ENCODE measurements around the gene SLIT3.

The SLIT3 gene

DNA sequence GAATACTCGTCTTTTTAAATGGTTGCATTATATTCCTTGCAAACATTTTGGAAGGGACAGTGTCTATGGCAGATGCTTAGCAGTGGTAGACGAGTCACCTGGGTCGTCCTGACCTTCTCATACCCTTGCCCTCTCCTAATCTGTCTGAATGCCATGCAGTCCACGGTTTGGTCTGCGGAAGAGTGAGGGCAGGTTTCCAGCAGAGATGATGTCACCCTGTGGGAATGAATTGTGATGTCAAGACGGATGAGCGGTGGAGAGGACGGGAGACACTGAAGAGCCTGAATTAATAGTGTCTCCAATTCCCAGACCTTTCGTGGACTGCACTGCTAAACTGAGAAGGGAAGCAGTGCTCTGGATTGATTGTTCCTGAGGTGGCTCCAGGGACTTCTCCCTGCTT, 392.7 kb downstream of the SLIT3 start:
- no peak for DNase-seq

DNA sequence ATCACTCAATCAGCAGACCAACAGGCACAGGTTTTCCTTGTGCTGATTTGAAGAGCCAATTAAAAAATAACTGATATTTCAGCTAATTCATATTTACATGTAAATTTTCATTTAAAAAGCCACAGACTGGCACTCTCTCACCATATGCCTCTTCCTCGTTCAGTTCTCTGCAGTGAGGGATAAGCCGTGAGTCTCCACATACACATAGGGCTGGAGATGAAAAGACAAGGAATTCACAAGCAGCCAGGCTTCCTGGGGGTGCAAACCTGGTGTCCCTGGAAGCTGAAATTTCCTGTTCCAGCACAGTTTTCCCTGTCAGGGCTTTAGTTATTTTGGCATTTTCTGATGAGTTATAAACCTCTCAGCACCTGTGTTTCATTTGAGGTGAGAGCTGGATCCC, 397.9 kb downstream of the SLIT3 start:
- no peak for DNase-seq

DNA sequence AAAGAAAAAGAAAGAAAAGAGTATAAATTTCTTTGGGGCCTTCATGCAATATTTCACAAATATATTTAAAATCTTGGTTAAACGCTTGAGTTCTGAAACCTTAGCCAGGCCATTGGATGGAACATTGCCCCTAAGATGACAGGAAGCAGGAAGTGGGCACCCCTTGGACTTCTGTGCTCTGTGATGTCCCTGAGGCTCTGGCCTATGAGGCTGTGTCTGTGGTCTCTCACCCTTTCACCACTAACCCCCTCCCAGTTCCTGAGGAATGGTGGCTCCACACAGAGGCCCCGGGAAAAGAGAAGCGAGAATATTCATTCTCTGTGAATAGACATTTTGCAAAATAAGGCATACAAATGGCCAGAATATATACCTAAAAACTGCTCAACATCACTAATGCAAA, 401.3 kb downstream of the SLIT3 start:
- no peak for DNase-seq

DNA sequence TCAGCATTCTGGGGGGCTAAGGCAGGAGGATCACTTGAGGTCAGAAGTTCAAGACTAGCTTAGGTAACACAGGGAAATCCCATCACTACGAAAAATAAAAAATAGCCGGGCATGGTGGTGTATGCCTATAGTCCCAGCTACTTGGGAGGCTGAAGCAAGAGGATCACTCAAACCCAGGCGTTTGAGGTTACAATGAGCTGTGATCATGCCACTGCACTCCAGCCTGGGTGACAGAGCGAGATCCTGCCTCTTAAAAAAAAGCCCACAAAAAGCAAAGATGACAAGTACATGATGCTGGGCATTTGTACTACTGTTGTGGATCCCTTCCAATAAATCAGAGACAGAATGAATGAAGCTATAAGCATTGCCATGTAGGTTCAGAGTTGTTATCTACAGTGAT, 401.7 kb downstream of the SLIT3 start:
- no peak for DNase-seq

DNA sequence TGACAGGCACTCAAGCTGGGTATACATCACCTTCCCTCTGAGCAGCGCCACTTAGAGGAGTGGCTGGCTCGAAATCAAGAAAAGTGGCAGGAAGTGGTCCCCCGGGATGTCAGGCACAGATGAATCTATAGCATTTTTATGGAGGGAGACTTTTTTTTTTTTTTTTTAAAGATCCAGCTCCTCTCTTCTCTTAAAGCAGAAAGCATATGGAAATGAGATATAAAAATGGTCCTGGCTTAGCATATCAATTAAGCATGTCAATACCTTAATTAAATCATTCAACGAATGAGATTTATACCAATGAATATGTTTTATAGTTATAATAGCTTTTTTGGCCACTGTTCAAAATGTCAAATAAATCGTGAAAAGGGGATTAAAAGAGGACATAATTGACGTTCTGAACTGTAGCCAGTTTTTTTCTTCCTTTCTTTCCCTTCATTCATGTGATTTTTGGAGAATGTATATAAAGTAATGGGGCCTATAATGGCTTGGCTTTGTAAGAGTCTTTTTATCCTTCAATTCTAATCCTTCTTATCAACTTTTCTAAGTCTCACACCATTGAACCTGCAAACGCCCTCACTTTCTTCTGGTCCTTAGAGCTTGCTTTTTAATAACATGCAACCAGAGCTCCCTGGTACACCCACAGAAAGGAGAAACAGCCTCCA, 402.6 kb downstream of the SLIT3 start:
- no peak for DNase-seq

DNA sequence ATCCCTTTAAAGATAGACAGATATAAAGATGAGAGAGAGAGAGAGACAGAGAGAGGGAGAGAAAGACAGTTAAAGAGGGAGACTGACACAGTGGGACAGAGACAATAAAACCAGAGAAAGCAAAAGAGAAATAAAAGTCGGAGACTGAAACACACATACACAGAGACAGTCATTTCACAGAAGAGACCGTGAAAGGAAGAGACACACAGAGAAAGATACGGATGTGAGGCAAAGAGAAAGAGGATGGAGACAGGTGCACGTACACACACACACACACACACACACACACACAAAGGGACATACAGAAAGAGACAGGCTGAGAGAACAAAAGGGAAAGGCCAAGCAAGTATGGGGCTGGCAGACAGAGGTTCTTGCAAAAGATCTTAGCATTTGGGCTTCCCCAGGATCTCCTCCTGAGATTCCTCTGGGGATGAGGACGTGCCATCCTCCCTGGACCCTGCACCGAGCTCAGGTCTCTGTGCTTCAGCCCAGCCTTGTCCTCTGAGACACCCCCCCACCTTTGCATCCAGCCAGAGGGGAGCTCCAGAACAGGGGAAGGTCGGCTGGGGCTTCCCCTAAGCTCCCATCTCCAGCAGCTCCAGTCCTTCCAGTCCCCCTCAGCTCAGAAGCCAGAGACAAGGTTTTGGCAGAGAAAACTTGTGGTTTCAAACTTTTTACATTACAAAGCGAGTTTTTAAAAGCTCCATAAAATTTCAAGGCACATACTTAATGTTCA, 403.4 kb downstream of the SLIT3 start:
- no peak for DNase-seq

DNA sequence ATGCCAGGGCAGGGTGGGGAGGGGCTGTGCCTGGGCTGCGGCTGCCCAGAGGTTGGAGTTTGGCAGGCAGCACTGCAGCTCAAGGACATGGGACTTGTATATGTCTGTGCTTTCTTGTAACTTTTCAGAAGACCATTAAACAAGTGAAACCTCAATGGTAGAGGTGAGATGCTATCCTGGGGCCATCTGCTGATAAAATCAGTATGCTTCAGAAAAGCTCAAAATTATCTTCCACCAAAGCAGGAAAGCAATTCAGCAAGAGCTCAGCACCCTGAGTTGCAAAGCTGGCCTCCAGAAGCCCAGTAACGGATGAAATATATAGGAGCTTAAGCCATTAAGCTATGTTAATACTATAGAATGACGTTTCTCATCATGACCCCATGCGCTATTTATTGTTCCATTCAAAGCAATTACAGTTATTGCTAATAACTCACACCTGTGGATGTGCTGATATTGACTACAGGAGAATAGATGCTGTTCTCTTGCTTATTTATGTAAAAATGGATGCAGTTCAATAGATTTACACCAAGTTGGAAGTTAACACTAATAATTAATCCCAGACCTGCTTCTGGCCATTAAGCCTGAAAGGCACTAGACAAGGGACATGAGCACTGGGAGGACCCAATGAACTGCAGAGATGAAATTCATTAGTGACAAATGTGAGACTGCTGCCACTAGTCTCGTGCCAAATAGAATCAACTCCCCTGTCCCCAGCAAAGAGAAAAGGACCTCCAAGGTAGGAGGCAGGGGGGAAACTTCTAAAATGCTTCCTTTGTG, 405.5 kb downstream of the SLIT3 start:
- DNase-seq, result no peak

DNA sequence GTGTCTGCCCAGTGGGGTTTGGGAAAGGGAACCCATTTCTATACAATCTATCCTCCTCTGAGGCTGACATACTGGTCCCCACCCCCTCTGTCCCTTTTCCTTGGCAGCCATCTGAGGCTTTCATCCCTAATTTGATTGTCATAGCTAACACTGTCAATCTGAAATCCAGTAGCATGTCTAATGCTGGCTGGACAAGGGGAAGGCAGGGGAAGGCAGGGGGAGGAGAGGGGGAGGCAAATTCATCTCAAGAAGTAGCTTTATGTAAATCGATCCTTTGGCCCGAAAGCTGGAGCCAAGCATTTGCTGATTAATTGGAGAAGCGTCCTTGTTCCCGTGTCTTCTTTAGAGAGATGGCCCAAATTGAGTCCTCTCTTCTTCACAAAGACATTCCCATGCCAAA, 407.7 kb downstream of the SLIT3 start:
- DNase-seq, result no peak

DNA sequence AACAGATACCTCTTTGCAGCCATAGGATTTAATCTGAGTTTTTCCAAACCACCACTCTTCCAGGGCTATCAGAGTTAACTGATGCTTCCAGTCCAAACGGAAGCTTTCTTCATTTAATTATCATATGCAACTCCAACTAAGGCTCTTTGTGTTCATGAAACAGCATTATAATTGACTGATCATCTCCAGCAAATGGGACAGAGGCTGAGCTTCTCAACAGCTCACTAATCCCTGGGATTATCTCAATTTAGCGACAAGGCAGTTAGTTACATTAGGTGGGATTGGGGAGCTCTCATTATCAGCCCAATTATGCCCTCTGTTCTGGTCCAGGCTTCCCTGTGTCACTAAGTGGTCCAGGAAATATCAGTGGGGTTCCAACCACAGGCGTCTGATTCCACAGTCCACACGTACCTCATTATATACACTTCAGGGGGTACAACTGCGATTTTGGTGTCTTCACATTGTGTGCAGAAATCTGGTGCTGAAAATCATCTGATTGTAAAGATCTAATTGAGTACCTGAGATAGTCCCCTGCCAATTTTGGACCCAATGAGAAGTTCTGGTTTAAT, 408.2 kb downstream of the SLIT3 start:
- DNase-seq, result no peak

DNA sequence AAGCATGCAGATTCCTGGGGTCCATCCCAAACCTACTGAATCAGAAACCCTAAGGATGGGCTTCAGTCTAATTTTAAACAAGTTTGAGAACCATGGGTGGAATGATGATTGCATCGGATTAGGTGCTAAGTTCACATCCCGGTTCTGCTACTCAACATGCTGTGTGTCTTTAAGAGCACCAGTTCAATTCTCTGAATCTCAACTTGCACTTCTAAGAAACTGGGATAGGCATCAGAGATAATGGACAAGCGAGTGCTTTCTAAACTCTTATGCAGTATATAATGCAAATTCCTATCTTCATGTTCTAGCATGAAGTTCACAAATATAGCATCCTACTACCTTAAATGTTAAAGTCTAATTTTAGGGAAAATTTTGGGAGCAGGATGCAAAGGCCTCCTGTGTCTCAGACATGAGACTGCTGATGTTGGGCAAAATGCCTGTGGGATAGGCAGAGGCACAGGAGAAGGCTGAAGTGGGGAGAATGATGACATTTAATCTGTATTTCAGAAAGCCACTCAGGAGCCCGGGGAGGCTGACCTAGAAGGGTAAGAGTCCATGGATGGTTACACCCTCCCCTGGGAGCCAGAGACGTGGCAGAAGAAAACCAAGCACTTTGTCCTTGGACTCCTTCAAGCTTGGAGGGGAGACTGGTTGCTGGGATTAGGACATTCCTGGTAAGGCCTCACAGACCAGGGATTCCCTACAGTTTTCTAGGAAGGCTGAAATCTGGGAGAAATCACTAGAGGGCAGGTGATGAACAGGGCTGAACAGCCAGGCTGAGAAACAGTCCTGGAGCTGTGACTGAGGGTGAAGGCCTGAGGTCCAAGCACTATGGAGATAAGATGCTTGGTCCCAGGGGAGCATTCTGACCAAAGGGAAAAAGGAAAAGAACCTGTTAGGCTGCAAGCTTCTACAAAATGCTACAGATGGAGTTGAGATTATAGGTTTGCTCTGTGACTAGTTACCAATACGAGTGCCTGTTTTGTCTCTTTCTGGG, 409.8 kb downstream of the SLIT3 start:
- no peak for DNase-seq

GRCh38 chr5:168889039-168889438, 411.9 kb downstream of the SLIT3 start:
- DNase-seq, result no peak

DNA sequence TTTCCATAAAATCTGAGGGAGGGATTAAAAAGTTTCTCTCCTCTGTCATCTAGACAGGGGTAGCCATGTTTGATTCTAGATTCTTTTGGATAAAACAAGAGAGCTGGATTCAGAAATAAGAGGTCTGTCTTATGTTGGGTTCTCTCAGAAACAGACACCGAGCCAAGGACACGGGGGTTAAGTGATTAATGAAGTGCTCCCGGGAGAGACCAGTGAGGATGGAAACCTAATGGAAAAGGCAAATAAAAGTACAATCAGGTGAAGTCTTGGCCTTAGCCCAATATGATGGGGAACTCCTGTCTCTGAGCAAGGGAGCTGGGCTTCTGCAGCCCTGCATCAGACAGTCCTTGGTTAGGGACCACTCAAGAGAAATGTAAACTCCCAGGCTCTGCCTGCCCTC, 413.0 kb downstream of the SLIT3 start:
- DNase-seq, result no peak

- DNase-seq, result no peak
These were observed 414.8 kb downstream of the SLIT3 start for GRCh38 chr5:168886157-168886556.

- DNase-seq, result no peak
These were observed 415.4 kb downstream of the SLIT3 start for GRCh38 chr5:168885324-168886120.

DNA sequence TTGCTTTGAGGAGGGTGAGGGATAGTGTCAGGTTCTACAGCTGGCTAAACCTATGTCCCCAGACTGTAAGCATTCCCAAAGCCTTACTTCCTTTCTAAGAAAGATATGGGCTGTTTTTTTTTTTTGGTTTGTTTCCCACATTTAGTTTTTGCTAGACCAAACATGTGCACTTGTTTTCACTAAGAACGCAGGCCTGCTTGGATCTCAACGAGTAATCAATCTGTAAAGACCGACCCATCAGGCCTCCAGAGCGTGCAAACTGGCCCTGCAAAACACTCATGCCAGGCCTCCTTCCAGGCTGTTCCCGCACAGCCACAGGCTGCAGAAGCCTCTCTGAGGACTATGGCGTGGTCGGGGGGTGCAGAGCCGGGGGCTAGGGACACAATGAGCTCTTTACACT, 416.9 kb downstream of the SLIT3 start:
- no peak for DNase-seq

DNA sequence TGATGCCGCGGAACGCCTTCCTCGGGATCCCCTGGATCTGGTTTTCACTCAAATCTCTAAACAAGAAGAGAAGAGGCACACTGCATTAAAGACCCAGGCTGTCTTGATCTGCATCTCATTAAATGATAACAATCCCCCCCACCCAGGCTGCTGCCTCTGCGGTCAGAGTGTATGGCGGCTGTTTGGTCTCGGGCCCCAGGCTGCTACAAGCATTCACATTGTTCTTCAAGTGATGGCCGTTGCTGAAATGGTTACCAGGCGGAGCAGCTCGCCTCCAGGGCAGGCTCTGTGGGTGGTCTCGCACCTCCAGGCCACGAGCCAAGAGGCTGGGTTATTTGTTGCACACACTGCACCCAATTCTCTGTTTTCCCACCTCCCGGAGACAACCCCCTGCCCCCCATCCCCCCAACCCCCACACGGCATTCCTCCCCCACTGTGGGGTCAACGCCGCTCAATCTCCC, 417.6 kb downstream of the SLIT3 start:
- no peak for DNase-seq

DNA sequence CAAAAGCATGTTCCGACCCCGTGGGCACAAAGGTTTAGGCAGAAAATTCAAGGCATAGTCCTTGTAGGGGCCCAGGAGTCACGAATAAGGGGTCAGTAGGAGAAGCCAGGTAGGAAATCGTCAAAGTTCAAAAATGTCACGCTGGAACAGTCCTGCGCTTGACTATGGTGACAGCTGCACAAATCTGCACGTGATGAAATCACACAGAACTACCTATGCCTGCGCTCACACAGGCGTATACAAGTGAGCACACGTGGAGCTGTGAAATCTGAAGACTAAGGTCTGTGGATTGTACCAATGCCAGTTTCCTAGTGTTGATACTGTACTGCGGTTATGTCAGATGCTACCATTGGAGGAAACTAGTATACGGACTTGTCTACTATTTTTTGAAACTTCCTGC, 418.7 kb downstream of the SLIT3 start:
- no peak for DNase-seq

GRCh38 chr5:168881427-168882149, 419.4 kb downstream of the SLIT3 start:
- DNase-seq, result no peak

GRCh38 chr5:168879929-168880328, 421.0 kb downstream of the SLIT3 start:
- DNase-seq, result no peak

DNA sequence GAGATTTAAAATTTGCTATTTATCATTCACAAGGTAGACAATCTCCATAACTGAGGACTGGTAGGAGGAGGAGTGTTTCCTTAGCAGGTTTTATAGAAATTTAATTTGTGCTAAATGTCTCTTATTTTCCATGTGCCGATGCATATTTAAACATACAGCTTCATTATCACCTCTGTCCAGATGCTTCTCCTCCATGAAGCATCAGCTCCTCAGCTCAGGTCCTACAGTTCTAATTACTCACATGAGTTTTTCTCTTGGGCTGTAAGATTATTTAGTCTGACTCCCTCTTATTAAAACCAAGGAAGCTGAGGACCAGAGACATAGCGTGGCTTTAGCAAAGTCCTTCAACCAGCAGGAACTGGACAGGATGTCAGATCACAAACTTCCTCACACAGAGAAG, 421.6 kb downstream of the SLIT3 start:
- no peak for DNase-seq
